Measurements from ENCODE around the gene AXL.
A peak's percentile ranks its signal among the peaks of the same experiment; 100 is the strongest.
"Not testable (repeated sequence)": the region's sequence is repeated elsewhere in the genome, so short reads cannot be mapped to it uniquely, and the experiment has no call there.

Gene AXL

DNA sequence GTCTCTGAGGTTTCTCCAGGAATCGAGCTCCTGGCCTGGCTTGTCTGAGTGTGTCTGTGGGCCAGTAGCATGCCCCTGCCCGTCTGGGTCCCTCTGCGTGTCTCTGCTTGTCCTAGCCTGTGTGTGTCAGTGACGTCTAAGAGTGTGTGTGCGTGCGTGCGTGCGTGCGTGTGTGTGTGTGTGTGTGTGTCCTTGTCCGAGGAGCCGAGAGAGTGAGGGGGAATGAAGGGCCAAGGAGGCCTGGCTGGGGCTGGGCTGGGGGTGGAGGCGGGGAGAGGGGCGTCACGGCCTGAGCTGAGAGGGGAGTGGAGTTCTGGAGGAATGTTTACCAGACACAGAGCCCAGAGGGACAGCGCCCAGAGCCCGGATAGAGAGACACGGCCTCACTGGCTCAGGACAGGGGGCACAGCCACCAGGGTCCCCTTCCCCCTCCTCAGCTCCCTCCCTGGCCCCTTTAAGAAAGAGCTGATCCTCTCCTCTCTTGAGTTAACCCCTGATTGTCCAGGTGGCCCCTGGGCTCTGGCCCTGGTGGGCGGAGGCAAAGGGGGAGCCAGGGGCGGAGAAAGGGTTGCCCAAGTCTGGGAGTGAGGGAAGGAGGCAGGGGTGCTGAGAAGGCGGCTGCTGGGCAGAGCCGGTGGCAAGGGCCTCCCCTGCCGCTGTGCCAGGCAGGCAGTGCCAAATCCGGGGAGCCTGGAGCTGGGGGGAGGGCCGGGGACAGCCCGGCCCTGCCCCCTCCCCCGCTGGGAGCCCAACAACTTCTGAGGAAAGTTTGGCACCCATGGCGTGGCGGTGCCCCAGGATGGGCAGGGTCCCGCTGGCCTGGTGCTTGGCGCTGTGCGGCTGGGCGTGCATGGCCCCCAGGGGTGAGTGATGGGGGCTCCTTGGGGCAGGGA, at the start of gene AXL:
AXL (plus strand) TSS at position 609 of the 893 bp plus-strand sequence; CDS start at position 779, 170 bp downstream.
- no peak for DNase-seq

GRCh38 chr19:41172297-41173164, 46.5 kb upstream of the AXL start:
- DNase-seq = no peak

DNA sequence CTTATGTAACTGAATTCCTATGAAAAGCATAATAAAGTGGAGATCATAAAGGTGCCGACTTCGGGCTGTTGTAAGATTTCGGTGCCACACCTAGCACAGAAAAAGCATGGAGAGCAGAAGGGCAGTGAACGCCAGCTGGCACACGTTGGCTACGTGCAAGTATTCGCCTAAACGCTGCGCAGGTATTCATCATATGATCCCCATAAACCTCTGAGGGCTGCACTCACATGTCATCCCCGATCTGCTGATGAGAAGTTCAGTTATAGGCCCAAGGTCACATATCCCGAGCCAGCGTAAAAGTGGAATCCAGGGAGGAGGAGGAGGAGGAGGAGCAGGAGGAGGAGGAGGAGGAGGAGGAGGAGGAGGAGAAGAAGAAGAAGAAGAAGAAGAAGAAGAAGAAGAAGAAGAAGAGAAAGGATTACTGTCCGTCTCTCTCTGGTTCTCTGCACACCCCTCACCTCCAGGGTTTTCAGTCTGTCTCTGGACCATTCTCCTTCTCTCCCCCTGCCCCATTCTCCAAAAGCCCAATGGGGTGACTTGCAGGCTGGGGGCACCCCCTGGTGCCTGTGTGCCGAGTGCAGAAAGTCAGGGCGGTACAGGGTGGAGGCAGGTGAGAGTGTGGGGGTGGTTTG, 44.6 kb upstream of the AXL start:
- DNase-seq = no peak

DNA sequence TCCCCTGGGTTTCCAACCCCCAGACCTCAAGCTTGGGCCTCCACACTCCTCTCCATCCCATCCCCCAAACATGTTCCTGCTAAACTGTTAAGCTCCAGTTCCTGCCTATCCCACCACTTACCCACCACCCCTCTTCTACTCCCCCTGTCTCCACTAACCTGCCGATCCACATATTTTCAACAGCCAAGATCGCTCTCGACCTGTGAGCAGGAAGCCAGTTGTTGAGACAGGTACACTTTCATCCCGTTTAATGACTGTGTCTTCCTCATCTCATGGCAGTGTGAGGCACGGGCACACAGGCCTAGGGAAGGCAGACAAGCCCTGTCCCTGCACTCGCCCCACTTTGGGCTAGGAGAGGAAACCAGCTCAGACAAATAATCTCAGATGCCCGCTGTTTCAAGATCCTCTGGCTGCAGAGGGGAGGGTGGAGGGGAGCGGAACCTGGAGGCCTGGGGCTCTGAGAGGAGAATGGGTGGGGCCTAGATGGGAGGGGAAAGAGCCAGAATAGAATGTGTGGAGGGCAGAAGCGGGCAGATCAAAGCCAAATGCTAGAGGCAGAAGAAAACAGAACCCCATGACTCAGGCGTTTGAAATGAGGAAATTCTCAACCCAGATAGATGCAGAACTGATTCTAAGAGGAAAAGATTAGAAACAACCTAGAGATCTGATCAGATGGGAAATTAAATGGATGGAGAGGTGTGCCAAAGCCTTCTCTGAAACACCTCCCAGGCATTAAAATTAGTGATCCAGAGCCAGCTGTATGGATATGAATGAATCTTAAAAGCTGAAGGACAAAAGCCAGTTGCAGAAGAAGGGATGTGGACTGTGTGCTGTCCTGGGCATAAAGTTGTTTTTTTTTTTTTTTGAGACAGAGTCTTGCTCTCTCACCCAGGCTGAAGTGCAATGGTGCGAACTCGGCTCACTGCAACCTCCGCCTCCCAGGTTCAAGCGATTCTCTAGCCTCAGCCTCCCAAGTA, 42.9 kb upstream of the AXL start:
- no peak for DNase-seq

GRCh38 chr19:41180173-41180572, 38.9 kb upstream of the AXL start:
- DNase-seq = not testable (repeated sequence)

DNA sequence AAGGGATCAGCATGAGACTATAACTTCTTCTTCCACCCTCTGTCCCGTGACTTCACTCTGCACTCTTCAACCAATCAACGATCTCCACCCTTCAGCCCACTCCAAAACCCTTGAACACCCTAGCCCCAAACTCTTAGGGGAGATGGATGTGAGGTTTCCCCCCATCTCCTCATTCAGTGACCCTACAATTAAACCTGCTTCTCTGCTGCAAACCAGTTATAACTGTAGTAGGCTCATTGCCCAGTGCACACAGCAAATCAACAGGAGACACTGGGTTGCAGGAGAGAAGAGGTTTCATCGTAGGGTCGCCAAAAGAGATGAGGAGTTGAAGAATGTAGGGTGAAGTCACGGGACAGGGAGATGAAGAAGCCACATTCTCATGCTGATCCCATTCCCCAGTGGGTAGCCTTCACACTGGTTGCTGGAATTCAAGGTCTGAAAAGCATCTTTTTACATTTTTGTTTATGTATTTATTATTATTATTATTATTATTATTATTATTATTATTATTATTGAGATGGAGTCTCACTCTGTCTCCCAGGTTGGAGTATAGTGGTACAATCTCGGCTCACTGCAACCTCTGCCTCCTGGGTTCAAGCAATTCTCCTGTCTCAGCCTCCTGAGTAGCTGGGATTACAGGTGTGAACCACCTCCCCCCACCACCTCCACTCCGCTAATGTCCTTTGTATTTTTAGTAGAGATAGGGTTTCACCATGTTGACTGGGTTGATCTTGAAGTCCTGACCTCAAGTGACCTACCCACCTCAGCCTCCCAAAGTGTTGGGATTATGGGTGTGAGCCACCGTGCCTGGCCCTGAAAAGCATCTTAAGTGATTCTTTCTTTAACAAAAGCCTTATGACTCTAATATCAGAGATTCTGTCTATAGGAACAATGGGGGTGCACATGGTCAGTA, 31.8 kb upstream of the AXL start:
- no peak for DNase-seq

DNA sequence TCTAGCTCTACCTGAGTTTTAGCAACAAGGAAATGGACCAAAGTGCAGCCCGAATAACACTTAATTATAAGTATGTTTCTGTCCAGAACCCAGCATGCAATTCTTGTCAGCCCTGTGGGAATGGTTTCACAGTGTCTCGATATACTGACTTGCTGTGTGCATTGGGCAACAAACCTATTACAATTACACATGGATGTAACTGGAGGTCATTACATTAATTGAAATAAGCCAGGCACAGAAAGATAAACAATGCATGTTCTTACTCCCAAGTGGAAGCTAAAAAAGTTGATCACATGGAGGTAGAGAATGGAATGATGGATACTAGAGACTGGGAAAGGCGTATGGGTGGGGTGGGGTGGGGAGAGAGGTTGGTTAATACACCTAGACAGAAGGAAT, 31.1 kb upstream of the AXL start:
- DNase-seq = no peak

DNA sequence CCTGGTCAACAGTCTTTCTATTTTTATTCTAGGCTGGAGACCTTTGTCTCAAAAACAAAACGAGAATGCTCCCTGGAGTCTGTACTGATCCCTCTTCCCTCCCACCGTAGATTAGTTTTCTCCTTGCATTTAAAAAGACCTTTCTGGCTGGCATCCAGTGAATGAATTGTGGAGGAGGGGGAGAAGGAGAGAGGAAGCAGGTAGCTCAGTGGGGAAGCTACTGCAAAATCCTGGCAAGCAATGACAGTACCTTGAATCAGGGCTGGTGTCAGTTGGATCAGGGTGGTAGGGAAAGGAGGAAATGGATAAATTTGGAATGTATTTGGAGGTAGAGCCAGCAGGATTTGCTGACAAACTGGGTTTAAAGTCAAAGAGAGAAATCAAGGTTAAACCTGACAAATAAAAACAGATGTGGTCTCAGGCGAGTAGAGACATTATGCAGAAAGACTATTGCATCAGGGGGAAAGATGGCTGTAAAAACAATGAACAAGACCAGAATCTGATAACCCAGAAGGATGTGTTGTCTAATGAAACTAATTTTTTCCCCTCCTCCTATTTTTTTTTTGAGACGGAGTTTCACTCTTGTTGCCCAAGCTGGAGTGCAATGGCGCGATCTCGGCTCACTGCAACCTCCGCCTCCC, 29.5 kb upstream of the AXL start:
- DNase-seq = no peak

- peak in 1 of 2 experiments; percentile 34 for DNase-seq
Measured at GRCh38 chr19:41192574-41193429, 26.2 kb upstream of the AXL start, which contains the start of gene CYP2S1. TSS of gene CYP2S1 (plus strand) at chr19:41193219. CDS start at chr19:41193265, 46 bp downstream.

- DNase-seq = no peak
Measured at GRCh38 chr19:41193430-41194156, 25.4 kb upstream of the AXL start.

DNA sequence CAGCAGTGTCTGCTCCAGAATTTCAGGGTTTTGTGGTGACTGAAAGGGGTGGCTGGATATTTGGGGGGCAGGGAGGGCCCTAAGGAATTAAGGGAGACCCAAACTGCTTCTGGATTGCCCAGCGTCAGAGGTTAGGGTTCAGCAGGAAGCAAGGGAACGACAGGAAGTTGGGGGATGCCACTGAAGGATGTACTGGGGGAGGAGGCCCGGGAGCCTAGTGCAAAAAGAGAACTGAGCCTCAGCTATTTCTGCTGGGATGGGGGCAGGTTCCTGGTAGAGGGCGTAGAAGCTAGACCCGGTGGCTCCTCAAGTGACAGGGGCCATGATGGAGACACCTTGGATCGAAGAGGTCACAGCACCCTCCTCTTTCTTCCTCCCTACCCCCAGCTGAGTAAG, 24.9 kb upstream of the AXL start:
- DNase-seq = no peak

GRCh38 chr19:41195675-41196497, 23.1 kb upstream of the AXL start:
- DNase-seq = no peak

DNA sequence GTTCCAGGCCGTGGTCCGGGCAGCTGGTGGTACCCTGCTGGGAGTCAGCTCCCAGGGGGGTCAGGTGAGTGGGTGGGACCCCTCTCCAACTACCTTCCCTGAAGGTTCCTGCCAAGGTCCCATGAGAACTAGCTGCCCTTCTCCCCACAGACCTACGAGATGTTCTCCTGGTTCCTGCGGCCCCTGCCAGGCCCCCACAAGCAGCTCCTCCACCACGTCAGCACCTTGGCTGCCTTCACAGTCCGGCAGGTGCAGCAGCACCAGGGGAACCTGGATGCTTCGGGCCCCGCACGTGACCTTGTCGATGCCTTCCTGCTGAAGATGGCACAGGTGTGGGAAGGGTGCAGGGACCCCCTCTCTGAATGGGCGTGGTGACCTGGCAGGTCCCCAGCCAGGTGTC, 20.5 kb upstream of the AXL start:
- no peak for DNase-seq

- DNase-seq = no peak
Measured at GRCh38 chr19:41203371-41203770, 15.7 kb upstream of the AXL start.

GRCh38 chr19:41204338-41204737, 14.7 kb upstream of the AXL start:
- DNase-seq = peak; percentile 48 to 76

- DNase-seq = no peak
Measured at GRCh38 chr19:41205995-41206394, 13.0 kb upstream of the AXL start.

DNA sequence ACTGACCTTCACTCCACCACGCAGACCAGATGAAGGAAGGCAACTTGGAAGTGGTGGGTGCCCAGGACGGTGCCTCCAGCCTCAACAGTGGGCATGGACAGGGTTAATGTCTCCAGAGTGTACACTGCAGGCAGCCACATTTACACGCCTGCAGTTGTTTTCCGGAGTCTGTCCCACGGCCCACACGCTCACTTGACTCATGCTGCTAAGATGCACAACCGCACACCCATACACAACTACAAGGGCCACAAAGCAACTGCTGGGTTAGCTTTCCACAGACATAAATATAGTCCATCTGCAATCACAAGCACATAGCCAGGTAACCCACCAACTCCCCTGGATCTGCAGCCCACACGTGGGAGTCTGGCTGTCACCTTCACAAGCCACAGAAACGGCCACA, 12.6 kb upstream of the AXL start:
- DNase-seq = no peak

Measured in NCI-H1930 (cell line).